Femur (tissue), 1 donor: ENCODE results near the gene ZNF530.

ENCODE experiments used
- DNase-seq: peaks from one replicate; pipeline ENCODE4 v3.0.0-alpha.2; 2017

Gene ZNF530

DNA sequence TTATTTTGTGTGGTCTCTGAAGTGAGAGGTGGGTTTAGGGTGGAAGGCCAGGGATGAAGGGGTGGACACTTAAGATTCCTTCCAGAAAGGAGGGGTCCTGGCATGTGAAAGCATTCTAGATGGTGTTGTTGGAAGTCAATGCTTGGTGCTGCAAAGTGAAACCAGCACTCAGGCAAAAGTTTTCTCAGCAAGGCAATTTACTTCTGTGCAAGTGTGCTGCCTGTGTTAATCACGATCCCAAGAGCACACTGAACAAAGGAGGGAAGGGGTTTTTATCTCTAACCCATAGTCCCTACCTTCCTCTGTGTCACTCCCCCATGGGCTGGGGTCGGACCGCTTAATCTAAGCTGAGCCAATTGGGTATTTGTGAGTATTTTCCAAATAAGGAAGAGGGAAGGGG lies 15.7 kb downstream of the ZNF530 start:
- DNase-seq = no peak

DNA sequence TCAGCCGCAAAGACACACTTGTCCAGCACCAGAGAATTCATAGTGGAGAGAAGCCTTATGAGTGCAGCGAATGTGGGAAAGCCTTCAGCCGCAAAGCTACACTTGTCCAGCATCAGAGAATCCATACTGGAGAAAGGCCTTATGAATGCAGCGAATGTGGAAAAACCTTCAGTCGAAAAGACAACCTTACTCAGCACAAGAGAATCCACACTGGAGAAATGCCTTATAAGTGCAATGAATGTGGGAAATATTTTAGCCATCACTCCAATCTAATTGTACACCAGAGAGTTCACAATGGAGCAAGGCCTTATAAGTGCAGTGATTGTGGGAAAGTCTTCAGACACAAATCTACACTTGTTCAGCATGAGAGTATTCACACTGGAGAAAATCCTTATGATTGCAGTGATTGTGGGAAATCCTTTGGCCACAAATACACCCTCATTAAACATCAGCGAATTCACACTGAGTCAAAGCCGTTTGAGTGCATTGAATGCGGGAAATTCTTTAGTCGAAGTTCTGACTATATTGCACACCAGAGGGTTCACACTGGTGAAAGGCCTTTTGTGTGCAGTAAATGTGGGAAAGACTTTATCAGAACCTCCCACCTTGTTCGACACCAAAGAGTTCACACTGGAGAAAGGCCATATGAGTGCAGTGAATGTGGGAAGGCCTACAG lies 21.1 kb downstream of the ZNF530 start:
- no peak for DNase-seq

DNA sequence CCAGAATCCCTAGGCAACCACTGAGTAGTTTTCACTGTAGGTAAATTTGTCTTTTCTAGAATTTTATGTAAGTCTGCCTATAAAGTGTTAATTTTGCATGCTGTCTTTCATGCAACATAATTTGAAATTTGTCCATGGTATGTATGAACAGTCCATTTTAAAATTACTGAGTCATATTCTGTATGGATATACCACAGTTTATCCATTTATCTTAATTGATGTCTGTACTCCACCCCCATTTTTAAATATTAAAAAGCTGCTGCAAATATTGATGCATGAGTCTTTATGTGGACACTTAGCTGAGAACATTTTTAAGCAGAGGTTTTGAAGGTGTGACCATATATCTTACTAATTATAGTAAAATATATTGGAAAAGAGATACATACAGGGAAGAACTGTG lies 23.4 kb downstream of the ZNF530 start:
- no peak for DNase-seq

DNA sequence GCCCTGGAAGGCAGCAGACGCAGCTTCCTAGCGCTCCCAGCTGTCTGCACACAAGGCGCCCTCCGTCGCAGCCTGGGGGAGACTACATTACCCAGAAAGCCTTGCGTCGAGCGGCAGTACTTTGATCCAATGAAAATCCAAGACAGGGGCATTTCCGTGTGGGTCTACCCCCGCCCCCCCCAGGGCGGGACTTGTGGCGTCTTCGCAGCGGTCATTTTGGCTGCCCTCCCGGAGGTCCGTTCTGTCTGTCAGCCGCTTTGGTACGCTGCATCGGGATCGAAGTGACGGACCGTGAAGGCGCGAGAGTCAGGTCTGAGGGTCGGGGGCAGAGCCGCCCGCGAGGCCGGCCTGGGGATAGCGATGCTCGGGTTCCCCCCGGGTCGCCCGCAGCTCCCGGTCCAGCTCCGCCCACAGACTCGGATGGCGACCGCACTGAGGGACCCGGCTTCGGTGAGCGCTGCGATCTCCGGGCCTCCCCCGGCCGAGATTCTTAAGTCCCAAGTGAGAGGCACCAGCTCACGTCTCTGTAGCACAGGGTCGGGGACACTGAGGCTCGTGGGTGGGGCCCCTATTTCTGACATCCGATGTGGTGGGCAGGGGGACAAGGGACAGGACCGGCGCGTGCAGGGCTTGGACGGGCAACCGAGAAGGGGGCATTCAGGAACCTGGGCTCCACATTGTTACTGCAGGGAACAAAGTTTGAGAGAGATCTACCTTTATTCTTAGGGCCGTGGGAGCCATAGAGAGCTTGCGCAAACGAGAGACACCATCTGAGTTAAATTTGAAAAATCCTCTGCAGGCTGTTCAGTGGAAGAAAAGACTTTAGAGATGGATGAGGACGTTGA lies 33.5 kb downstream of the ZNF530 start, which contains the start of gene ZNF211:
TSS of gene ZNF211 (plus strand) at position 182 of the 845 bp plus-strand sequence. CDS start at position 361, 179 bp downstream.
- peak; percentile 96 for DNase-seq

DNA sequence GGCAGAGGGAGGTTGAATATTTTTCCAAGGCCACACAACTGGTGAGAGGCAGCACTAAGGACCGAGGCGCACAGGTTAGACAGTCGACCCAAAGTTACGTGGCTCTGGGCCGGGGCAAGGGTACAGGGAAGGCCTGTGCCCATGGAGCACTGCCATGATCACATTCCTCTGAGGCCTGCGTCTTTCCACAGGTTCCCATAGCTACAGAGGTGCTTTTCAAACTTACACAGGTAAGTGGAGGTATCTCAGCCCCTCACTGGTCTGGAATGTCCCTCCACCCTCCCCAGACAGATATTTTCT lies 34.1 kb downstream of the ZNF530 start:
- DNase-seq = no peak

DNA sequence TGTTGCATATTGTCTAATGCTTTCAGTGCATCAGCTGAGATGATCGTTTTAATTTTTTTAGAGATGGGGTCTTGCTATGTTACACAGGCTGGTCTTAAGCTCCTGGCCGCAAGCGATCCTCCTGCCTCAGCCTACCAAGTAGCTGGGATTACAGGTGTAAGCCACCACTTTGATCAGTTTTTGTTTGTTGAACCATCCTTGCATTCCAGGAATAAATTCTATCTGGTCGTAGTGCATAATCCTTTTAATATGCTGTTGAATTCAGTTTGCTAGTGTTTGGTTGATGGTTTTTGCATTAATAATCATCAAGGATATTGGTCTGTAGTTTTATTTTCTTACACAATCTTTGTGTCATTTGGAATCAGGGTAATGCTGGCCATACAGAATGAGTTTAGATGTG lies 37.7 kb downstream of the ZNF530 start:
- no peak for DNase-seq

DNA sequence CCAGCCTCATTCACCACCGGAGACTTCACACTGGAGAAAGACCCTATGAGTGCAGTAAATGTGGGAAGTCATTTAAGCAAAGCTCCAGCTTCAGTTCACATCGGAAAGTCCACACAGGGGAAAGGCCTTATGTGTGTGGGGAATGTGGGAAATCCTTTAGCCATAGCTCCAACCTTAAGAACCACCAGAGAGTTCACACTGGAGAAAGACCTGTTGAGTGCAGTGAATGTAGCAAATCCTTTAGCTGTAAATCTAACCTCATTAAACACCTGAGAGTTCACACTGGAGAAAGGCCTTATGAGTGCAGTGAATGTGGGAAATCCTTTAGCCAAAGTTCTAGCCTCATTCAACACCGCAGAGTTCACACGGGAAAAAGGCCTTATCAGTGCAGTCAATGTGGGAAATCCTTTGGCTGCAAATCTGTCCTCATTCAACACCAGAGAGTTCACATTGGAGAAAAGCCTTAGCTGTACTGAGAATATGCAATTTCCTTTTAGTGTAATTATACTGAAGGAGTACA lies 42.1 kb downstream of the ZNF530 start:
- no peak for DNase-seq

DNA sequence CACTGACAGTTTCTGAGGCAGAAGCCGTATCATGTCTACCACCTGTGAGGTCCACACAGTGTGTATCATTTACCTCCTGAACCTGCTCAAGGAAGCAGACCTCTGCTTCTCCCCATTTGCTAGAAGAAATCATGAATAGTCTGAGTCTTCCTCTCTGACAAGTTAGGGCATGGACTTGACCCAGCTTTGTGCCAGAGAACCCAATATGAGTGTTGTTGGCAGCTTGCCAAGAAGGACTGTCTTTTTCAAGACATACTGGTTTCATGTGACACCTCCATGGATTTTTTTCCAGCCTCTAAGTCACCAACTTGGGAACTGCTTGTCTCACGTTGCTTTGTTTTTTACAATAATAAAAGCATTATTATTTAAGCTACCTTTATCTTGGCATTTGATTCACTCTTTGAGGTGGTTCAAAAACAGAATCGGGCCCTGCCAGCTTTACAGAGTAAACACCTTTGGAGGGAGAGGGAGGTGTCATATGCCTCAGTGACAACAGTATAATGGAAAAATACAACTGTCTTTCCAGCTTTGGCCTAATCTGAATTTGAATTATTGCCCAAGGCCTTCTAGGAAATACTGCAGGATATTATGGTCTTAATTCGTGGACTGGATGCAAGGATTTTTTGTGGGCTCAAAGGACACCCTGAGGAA lies 42.8 kb downstream of the ZNF530 start:
- DNase-seq = no peak

DNA sequence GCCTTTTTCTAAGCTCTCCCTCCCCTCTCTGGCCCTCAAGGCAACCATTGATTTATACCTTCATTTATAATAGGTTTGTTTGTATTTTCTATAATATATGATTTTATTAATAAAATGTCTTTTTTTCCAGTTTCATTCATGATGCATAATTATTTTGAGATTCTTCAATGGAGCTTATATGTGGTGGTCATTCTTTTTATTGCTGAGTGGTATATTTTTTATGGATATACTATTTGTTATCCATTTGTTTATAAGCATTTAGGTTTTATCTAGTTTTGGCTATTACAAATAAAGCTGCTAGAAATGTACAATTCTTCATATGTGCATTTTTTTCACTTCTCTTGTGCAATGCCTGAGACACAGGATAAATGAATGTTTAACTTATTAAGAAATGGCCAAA lies 44.0 kb downstream of the ZNF530 start:
- DNase-seq = no peak

DNA sequence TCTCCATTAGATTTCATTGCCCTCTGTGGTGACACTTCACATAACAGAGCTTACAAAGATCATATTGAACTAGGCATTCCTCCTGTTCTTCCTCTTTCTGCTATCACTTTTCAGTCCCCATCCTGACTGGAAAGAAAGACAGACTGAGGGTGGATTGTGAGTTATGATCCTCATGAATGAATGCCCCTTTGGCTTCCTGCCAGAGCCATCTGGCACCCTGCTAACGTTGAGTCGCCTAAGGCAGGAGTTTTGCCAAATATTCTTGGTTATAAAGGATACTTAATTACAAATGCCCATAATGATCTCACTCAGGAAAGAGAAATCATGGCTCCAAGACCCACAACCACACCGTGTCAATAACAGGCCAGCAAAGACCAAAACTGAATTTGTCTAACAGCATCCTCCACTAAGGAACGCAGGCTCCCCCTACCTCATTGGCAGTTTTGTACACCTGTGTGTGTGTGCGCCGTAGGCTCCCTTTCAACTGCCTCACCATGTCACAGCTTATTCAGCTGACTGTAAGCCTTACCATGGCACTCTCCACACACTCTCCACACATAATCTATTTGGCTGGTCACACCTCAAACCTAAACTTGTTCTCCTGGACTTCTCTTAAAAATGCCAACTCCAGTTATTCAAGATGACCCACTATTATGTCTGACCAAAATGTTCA lies 48.8 kb downstream of the ZNF530 start:
- no peak for DNase-seq

DNA sequence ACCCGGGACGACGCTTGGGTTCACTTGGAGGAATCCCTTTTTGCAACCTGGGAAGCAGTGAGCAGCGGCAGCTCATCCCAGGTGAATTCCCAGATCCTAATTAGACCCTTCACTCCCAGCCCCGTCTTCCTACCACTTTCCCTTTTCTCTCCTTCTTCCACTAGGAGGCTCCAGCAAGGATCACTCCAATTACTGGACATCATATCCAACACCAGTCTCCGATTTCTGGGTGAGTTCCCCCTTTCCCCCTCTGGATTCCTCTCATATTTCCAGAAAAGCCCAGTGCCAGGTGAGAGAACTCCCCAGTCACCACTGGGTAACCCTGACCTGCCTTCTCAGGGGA lies 51.9 kb downstream of the ZNF530 start:
- no peak for DNase-seq

DNA sequence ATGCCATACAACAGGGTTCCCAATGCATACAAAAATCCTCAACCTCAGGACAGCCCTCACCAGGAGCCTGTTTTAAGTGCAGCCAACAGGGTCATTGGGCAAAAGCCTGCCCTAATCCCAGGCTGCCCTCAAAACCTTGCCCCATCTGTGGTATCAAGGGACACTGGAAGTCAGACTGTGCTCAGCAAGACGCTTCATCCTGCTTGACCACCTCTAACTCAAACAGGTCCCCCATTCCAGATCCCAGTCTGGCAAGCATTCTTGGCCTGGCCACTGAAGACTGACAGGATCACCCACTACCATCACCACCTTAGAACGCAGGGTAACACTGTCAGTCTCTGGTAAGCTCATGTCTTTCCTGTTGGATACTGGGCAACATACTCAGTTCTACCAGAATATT lies 54.0 kb downstream of the ZNF530 start:
- DNase-seq = no peak

DNA sequence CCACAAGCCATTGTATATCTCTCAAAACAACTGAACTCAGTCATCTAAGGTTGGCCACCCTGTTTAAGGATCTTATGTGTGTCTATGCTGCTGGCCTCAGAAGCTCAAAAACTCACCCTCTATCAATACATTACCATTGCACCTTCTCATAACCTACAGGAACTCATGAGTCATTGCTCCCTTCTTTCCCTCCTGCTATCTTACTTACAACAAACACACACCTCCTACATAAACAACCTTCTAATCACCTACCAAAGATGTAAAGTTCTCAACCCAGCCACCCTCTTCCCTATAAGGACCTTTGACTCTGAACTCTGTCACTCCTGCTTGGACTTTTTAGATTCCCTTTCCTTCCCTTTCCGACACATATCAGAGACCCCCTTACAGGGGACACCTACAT lies 55.8 kb downstream of the ZNF530 start:
- DNase-seq = no peak

DNA sequence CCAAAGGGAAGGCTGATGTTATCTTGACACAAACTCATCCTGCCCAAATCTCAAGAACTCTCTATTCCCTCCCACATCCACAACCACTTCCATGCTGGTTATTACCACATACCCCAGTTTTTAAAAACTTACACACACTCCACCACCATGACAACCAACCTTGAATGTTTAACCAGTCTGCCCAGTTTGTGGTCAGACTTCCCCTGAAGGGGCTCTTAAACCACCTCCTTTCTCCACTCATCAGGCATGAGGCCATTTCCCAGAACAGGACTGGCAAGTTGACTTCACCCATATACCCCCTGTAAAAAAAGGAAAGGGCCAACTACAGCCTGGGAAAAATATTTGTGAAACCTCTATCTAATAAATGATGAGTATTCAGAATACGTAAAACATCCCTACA lies 56.7 kb downstream of the ZNF530 start:
- no peak for DNase-seq
